Epithelial cell of proximal tubule (primary cell): ENCODE measurements around the gene TCF3. TPM values are rescaled to one million over a fixed set of nuclear protein-coding genes. Genes with fewer than 3 reads are reported as not detected.

Experiments used
- DNase-seq: peaks from one replicate; pipeline ENCODE4 v3.0.0-alpha.2; 2011; ENCODE audit warnings: low read depth
- H3K4me3 ChIP-seq: 2 replicates; pipeline ENCODE4 v1.5.1; 2011; ENCODE audit warnings: low read depth, mild to moderate bottlenecking, low read length
- CTCF ChIP-seq: conservative IDR thresholded peaks from 2 replicates; pipeline ENCODE4 v1.5.1; 2012; ENCODE audit warnings: low read depth, mild to moderate bottlenecking, low read length
- total RNA-seq: library from RNA; depleted of rRNA; stranded (reverse); fragments of >200 nt; gene quantifications from 2 replicates; pipeline ENCODE4 v1.2.3, GENCODE V29; 2015

The TCF3 gene
- total RNA-seq, 1 donor from 2014 or later: 197 TPM

- peak; percentile 55 for TF ChIP-seq CTCF
- no peak for DNase-seq
- no peak overlapping the region for H3K4me3 ChIP-seq
Observed at GRCh38 chr19:1618157-1619093, 34.0 kb downstream of the TCF3 start.

GRCh38 chr19:1616875-1617274 lies 35.5 kb downstream of the TCF3 start:
- TF ChIP-seq CTCF: no peak

GRCh38 chr19:1616396-1616795 lies 36.0 kb downstream of the TCF3 start:
- H3K4me3 ChIP-seq: no peak overlapping the region
- DNase-seq: no peak
- no peak for TF ChIP-seq CTCF

More at GRCh38 chr19:1616875-1617274, 35.5 kb downstream of the TCF3 start:
- no peak overlapping the region for H3K4me3 ChIP-seq
- DNase-seq: no peak

- no peak overlapping the region for H3K4me3 ChIP-seq
- TF ChIP-seq CTCF: no peak
- no peak for DNase-seq
Observed at GRCh38 chr19:1615156-1615765, 37.2 kb downstream of the TCF3 start.

GRCh38 chr19:1613808-1614570 lies 38.4 kb downstream of the TCF3 start:
- DNase-seq: no peak
- no peak overlapping the region for H3K4me3 ChIP-seq
- TF ChIP-seq CTCF: no peak

- no peak for TF ChIP-seq CTCF
- no peak for DNase-seq
- no peak overlapping the region for H3K4me3 ChIP-seq
Observed at GRCh38 chr19:1613146-1613545, 39.3 kb downstream of the TCF3 start.
